ENCODE results near the gene NUCB2. TPM values are rescaled to one million over a fixed set of nuclear protein-coding genes. Genes with fewer than 3 reads are reported as not detected.

Gene NUCB2
- polyA plus RNA-seq, 1 donor from 2014 or later = 22.5 TPM

DNA sequence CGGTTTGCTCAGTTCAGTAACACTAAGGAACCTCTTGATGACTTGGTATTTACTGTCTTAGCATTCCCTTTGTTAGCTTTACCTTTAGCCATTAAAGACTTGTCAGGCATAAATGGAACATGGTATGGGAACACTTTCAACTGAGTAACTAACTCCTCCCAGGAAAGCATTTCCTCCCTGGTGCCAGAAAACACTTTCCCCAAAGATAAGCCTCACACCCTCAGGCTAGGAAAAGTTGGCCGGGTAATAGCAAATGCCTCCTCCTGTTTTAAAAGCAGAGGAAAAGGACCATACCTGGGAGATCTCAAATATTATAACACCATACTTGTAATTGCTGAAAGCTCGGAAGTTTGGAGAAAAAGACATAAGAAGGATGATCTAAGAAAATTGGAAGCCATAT, 100.0 kb downstream of the NUCB2 start:
- Mint-ChIP-seq H3K4me3 (no peak overlapping the region), H3K27me3 (no peaks in the 10 kb centered on the region), H3K36me3 (peaks cover 4% of the 10 kb centered on the region), H3K4me1 (no peaks in the 10 kb centered on the region), H3K27ac (no peak overlapping the region), H3K9me3 (peaks cover 5 to 17% (median 8%) of the 10 kb centered on the region in 3 donors)

DNA sequence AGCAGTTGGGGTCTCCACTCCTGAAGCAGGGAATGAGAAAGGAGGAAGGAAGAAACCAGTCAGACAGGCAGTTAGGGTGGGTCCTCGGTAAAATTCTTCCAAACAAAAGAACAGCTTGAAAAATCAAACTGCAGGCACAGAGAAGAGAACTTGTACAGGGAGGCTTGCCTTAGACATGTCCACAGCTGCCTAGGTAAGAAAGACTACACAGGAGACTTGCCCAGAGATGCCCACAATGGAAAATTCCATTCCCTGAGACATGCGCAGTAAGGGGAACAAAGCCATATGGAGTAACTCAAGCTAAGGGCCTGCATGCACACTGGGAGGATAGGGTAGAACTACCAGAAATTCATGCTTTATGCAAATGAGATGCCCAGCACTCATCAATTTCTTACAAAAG, 102.1 kb downstream of the NUCB2 start:
- Mint-ChIP-seq H3K27me3 (no peaks in the 10 kb centered on the region), H3K9me3 (peaks cover 0 to 4% (median 0%) of the 10 kb centered on the region in 3 donors), H3K4me3 (no peak overlapping the region), H3K27ac (no peak overlapping the region), H3K4me1 (no peaks in the 10 kb centered on the region), H3K36me3 (peaks cover 3% of the 10 kb centered on the region)

DNA sequence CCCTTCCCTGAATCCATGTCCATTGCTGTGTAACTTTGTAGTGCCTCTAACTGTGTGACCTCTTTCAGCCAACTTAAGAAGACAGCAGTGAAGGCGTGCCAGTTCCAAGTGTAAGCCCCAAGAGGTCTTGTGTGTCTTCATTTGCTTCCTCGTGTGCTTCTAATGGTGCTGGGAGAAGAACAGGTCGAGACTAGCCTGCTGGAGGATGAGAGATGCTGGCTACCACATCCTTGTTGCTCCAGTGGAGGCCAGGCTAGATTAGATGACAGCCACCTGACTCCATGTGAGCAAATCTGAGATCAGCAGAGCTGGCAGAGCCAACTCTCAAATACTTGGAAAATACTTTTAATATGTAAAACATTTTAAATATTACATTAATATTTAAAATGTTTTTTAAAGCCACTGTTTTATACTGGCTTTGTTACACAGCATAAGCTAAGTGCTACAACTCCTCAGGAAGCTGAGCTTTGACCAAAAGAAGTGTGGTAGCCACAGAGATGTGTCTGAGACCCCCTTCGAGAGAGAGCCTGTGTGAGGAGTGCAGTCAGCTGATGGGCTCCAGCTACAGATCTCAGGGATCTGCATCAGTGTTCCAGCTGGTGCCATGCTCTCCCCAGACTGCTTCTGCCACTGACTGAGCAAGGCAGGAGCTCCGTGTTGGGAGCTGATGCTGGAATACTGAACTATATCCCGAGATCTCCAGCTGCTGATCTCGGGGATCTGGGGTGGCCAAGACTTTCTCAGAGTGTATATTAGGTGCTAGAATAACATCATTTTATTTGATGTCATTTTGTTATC, 103.0 kb downstream of the NUCB2 start:
- Mint-ChIP-seq H3K27ac (no peak overlapping the region), H3K9me3 (peaks cover 0 to 4% (median 0%) of the 10 kb centered on the region in 3 donors), H3K4me1 (no peaks in the 10 kb centered on the region), H3K4me3 (no peak overlapping the region), H3K27me3 (no peaks in the 10 kb centered on the region), H3K36me3 (peaks cover 3% of the 10 kb centered on the region)

DNA sequence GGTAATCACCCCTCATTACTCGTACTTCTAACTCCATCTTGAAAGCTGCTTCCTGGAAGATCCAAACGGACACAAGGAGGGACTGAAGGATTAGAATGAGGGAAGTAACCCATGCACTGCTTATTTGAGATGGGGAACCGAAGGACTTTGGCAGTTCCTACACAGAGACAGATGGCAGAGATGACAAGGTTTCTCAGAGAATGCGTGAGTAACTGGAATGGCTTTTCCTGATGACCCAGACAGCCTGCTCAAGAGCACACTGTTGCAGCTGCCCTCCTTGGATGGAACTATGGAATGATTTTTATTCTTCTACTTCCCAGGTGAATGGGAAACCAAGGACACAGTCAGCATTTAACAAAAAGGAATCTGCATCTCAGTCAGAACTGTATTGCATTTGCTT, 104.6 kb downstream of the NUCB2 start:
- Mint-ChIP-seq H3K36me3 (peaks cover 3% of the 10 kb centered on the region), H3K27ac (no peak overlapping the region), H3K27me3 (no peaks in the 10 kb centered on the region)

More for the DNA sequence above, 104.6 kb downstream of the NUCB2 start:
- H3K9me3 Mint-ChIP-seq = peaks cover 0 to 4% (median 0%) of the 10 kb centered on the region in 3 donors
- no peak overlapping the region for H3K4me3 Mint-ChIP-seq
- no peaks in the 10 kb centered on the region for H3K4me1 Mint-ChIP-seq

Other genes starting within 250 kb of the NUCB2 start
- gene RPS13, start 199.1 kb upstream of the NUCB2 start, polyA plus RNA-seq = 2,048 TPM
- 5.1 TPM for gene PIK3C2A, start 68.8 kb upstream of the NUCB2 start, polyA plus RNA-seq
- gene NCR3LG1, start 75.1 kb downstream of the NUCB2 start, polyA plus RNA-seq = not detected
- 0.80 TPM for gene KCNJ11, start 111.9 kb downstream of the NUCB2 start, polyA plus RNA-seq
- not detected for gene ABCC8, start 200.1 kb downstream of the NUCB2 start, polyA plus RNA-seq